Astrocyte of the cerebellum (primary cell): ENCODE measurements around the gene ADARB2.

Experiments
- DNase-seq: peaks from one replicate; pipeline ENCODE4 v3.0.0-alpha.2; 2011; ENCODE audit warnings: low read depth
- H3K4me3 ChIP-seq: 2 replicates; pipeline ENCODE4 v1.5.1; 2011; ENCODE audit warnings: mild to moderate bottlenecking, low read depth, low read length, moderate library complexity
- CTCF ChIP-seq: IDR thresholded peaks from 2 replicates; pipeline ENCODE4 v1.5.1; 2012; ENCODE audit warnings: low read length, low read depth, moderate library complexity, mild to moderate bottlenecking; ENCODE audit errors: missing control alignments
- in situ Hi-C: cut with HindIII; loops from 2 replicates; pipeline ENCODE4 v1.10.0; 2017; ENCODE audit warnings: low sequenced_read_pairs

Gene ADARB2

GRCh38 chr10:1243486-1244234 is 493.7 kb downstream of the ADARB2 start:
- TF ChIP-seq CTCF = no peak
- no peak overlapping the region for H3K4me3 ChIP-seq
- DNase-seq = no peak
- in situ Hi-C loops = no loop called here

GRCh38 chr10:1242975-1243374 is 494.4 kb downstream of the ADARB2 start:
- no peak for DNase-seq
- H3K4me3 ChIP-seq = no peak overlapping the region
- TF ChIP-seq CTCF = no peak
- in situ Hi-C loops = no loop called here

DNA sequence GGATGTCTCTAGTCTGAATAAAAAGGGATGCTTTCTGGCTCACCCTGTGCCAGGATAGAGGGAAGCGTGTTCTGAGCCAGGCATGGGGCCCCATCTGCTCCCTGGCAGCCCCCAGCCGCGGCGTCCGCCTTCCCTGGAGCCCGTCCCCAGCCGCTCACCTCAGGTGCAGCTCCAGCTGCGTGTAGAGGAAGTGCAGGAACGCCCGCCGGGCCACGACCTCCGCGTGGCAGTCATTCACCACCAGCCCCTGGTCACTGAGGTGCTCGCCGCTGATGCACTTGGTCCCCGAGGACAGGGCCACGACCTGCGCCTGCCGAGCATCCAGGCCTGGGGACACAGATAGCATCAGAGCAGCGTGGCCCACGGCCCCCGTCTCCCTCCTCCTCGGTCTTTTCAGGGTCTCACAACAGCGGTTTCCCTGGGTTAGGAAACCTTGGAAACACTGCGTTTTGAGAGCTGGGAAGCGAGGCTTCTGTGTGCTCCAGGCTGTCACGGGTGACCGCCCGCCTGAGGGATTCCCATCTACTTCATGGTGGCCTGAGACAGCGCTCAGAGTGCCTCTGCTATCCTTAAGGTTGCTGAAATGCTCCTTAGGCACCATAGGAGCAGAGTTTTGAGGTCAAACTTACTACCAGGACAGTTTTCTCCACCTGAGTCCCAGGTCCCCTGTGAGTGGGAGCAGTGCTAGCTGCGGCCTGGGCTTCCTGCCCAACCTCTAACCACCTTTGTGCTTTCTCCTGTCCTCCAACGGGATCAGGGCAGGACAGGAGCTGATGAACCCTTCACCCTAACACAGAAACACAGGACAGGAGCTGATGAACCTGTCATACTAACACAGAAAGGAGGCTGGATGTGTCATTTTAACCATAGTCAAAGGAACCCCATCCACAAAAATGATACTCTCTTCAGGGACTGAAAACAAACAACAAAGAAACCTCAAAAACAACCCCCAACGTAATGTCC is 495.1 kb downstream of the ADARB2 start:
- in situ Hi-C loops = no loop called here
- TF ChIP-seq CTCF = no peak

DNA sequence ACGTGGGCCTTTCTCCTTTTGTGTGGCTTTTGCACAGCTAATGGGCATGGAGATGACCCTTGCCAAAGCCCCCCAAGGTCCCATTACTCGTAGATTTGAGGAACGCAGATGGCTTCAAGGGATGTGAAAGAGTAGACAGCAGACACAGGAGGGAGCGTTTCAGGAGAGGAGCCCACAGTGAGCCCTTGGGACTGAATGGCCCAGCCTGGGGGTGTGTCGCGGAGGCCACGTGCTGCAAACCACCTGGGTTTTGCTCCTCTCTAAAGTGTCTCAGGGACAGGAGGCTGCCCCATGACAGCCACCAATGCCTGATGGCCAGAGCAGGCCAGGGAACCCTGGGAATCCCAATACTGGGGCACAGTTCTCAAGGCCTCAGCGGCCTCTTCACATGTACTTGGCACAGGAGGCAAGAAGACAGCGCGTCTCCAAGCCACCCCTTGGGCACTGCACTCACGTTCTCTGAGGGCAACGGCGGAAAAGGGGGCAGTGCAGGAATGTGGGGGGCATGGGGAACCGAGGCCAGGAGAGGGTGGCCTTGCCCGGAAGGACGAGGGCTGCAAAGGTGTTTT is 495.9 kb downstream of the ADARB2 start:
- TF ChIP-seq CTCF = no peak
- H3K4me3 ChIP-seq = no peak overlapping the region
- in situ Hi-C loops = no loop called here
- DNase-seq = no peak

More for the DNA sequence above, 495.1 kb downstream of the ADARB2 start:
- no peak for DNase-seq
- no peak overlapping the region for H3K4me3 ChIP-seq

DNA sequence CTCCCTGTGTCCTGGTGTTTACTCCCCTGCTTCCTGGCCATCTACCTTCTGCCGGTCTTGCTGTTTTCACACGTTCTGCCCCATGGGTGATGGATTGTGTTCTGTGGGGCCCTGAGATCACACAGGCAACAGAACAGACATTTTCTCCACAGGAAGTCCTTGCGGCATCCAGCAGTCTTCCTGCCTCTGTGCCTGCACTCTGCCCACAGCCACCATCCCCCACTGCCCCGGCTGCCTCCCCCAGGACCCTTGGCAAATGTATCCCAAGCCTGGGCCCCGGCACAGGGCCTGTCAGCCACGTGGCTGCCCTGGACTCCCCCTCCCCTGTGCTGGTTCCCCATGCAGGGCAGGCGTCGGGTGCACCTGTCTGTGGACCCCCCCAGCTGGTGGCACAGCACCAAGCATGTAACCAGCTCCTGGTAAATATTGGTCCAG is 497.0 kb downstream of the ADARB2 start:
- H3K4me3 ChIP-seq = peak overlapping the region; percentile 14
- TF ChIP-seq CTCF = no peak
- in situ Hi-C loops = no loop called here

GRCh38 chr10:1233031-1233430 is 504.3 kb downstream of the ADARB2 start:
- TF ChIP-seq CTCF = no peak
- in situ Hi-C loops = no loop called here
- no peak for DNase-seq
- H3K4me3 ChIP-seq = no peak overlapping the region

More for the DNA sequence above, 497.0 kb downstream of the ADARB2 start:
- DNase-seq = no peak
